Measurements from ENCODE around the gene NEMP2. TPM values are rescaled to one million over a fixed set of nuclear protein-coding genes. Genes with fewer than 3 reads are reported as not detected.

NEMP2 gene
- total RNA-seq: 4.4 and 4.6 TPM in 2 replicates

GRCh38 chr2:190534310-190535120, at the start of gene NEMP2:
NEMP2 (minus strand) TSS chr2:190534722; CDS start chr2:190534655, 67 bp downstream.

Other genes starting within 250 kb of the NEMP2 start
- 7.8 and 12.2 TPM in 2 replicates for gene HIBCH, start 214.9 kb downstream of the NEMP2 start, total RNA-seq
- gene INPP1, start 191.1 kb downstream of the NEMP2 start, total RNA-seq: 6.4 and 8.2 TPM in 2 replicates
- gene MFSD6, start 126.4 kb downstream of the NEMP2 start, total RNA-seq: 18.1 and 20.3 TPM in 2 replicates
- 19.2 and 28.0 TPM in 2 replicates for gene NAB1, start 114.4 kb upstream of the NEMP2 start, total RNA-seq